ENCODE results near the gene ATG2B. TPM values are rescaled to one million over a fixed set of nuclear protein-coding genes. Genes with fewer than 3 reads are reported as not detected.

Gene ATG2B
- total and polyA plus RNA-seq, 10 donors: 2.9 to 38.2 (median 29.8) TPM

DNA sequence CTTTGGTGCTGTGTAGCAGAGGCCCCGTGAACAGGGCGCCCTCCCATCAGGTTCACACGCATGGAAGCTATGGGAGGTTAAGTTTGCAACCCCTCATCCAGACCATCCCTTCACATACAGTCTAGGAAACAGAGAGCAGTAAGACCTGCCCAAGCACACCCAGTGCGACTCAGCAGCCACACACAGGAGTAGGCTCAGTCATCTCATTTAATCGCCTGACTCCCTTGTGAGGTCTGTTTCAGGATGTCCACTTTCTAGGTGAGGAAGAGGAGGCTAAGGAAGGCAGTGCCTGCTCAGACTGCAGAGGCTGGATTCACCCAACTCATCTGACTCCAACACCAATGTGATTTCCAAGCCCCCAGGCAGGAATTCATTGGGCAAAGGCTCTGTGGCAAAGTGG is 95.2 kb downstream of the ATG2B start:
- intact Hi-C loops (cut with DNase I; ENCODE audit: low total_unique reads): no loop called here
- 88 to 98% (median 91%) methylated on average over 5 of the region's 5 CpGs for WGBS, 5 donors
- H3K36me3 ChIP-seq: no peaks in the 10 kb centered on the region
- peaks cover 0 to 18% (median 7%) of the 10 kb centered on the region in 8 donors for H3K9me3 ChIP-seq
- no peak overlapping the region for H3K4me3 ChIP-seq
- no peak overlapping the region for H3K27ac ChIP-seq
- no peak for DNase-seq
- H3K4me1 ChIP-seq: no peaks in the 10 kb centered on the region
- TF ChIP-seq POLR2A (IDR thresholded peaks at IDR 0.05): no peak
- TF ChIP-seq POLR2AphosphoS5 (IDR thresholded peaks at IDR 0.05): no peak
- TF ChIP-seq, protein P1, sequence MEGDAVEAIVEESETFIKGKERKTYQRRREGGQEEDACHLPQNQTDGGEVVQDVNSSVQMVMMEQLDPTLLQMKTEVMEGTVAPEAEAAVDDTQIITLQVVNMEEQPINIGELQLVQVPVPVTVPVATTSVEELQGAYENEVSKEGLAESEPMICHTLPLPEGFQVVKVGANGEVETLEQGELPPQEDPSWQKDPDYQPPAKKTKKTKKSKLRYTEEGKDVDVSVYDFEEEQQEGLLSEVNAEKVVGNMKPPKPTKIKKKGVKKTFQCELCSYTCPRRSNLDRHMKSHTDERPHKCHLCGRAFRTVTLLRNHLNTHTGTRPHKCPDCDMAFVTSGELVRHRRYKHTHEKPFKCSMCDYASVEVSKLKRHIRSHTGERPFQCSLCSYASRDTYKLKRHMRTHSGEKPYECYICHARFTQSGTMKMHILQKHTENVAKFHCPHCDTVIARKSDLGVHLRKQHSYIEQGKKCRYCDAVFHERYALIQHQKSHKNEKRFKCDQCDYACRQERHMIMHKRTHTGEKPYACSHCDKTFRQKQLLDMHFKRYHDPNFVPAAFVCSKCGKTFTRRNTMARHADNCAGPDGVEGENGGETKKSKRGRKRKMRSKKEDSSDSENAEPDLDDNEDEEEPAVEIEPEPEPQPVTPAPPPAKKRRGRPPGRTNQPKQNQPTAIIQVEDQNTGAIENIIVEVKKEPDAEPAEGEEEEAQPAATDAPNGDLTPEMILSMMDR (IDR thresholded peaks at IDR 0.05 in 8 of 11, conservative IDR thresholded peaks at IDR 0.05 in 3 of 11): no peak
- H3K27me3 ChIP-seq (replicated peaks in 1 of 7): peaks cover 0 to 10% (median 0%) of the 10 kb centered on the region in 7 donors

DNA sequence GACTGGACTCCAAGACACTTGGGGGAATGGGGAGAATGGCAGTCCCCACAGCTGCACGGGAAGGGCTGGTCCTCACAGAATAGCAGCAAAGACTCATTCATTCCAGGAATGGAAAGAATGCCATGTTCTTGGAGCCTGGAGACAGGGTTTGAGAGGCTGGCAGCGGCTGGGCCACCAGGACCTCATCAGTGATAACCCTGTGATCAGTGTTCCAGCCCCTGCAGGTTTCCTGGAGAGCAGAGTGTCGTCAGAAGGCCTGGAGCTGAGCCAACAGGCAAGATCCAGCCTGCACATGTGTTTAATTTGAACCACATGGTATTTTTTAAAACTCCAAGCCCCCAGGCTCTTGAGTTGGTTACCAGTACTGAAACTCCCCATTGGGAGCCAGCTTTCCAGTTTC is 95.8 kb downstream of the ATG2B start:
- WGBS, 5 donors: 27 to 51% (median 35%) methylated on average over 2 to 3 of the region's 3 CpGs
- Histone ChIP-seq H3K27ac (no peak overlapping the region), H3K9me3 (peaks cover 0 to 12% (median 7%) of the 10 kb centered on the region in 8 donors), H3K4me1 (no peaks in the 10 kb centered on the region), H3K27me3 (replicated peaks in 1 of 7) (peaks cover 0 to 10% (median 0%) of the 10 kb centered on the region in 7 donors), H3K36me3 (no peaks in the 10 kb centered on the region), H3K4me3 (no peak overlapping the region)
- TF ChIP-seq, protein P1 (IDR thresholded peaks at IDR 0.05 in 8 of 11, conservative IDR thresholded peaks at IDR 0.05 in 3 of 11): no peak
- TF ChIP-seq POLR2A (IDR thresholded peaks at IDR 0.05) (no peak), POLR2AphosphoS5 (IDR thresholded peaks at IDR 0.05) (no peak)
- intact Hi-C loops (cut with DNase I; ENCODE audit: low total_unique reads): no loop called here
- DNase-seq: no peak

DNA sequence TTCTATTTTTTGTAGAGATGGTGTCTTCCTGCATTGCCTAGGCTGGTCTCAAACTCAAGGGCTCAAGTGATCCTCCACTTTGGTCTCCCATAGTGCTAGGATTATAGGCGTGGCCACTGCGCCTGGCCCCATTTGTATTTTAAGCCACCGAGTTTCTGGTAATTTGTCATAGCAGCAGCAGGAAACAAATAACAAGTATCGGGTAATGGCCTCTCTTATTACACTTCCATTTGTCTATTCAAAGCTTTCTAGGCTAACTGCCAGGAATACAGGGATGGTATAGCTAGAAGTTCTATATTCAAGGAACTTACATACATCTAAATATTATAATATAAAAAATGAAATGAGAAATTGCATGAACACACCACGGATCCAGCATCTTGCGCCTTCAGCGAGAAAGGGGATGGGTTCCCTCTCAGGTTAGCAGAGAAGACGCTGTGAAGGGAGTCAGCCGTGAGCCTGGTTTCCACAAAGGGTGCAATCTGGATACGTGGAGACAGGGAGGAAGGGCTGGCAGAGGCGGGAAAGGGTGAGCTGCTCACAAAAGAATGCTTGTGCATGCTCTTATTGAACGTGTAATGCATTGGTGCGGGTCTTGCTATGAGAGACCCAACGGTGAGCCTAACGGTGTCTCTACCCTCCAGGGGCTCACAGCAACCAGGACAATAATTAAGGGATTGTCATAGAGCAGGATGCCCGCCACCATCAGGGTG is 97.6 kb downstream of the ATG2B start:
- H3K9me3 ChIP-seq: no peaks in the 10 kb centered on the region
- H3K27ac ChIP-seq: no peak overlapping the region
- H3K27me3 ChIP-seq (replicated peaks in 1 of 7): peaks cover 0 to 22% (median 0%) of the 10 kb centered on the region in 7 donors
- no peak for TF ChIP-seq POLR2AphosphoS5 (IDR thresholded peaks at IDR 0.05)
- H3K4me1 ChIP-seq: no peaks in the 10 kb centered on the region
- no peak overlapping the region for H3K4me3 ChIP-seq
- 67 to 80% (median 77%) methylated on average over 16 of the region's 16 CpGs for WGBS, 5 donors
- no peaks in the 10 kb centered on the region for H3K36me3 ChIP-seq
- intact Hi-C loops (cut with DNase I; ENCODE audit: low total_unique reads): no loop called here
- no peak for DNase-seq

DNA sequence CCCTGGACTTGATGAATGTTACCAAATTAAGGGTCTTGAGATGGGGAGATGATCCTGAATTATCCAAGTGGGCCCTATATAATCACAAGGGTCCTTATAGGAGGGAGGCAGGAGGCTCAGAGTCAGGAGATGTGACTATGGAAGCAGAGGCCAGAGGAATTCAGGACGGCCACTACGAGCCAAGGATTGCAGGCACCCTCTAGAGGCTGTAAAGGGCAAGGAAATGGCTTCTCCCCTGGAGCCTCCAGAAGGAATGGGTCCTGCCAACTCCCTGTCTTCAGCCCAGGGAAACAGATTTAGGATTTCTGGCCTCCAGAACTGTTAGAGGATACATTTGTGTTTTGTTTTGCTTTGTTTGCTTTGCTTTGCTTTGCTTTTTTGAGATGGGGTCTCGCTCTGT is 98.3 kb downstream of the ATG2B start:
- no peak for DNase-seq
- Histone ChIP-seq H3K27me3 (replicated peaks in 1 of 7) (peaks cover 0 to 25% (median 0%) of the 10 kb centered on the region in 7 donors), H3K9me3 (no peaks in the 10 kb centered on the region), H3K4me3 (no peak overlapping the region), H3K27ac (no peak overlapping the region), H3K4me1 (no peaks in the 10 kb centered on the region), H3K36me3 (no peaks in the 10 kb centered on the region)
- TF ChIP-seq POLR2A (IDR thresholded peaks at IDR 0.05): no peak
- TF ChIP-seq, protein P1 (IDR thresholded peaks at IDR 0.05 in 8 of 11, conservative IDR thresholded peaks at IDR 0.05 in 3 of 11): no peak
- no peak for TF ChIP-seq POLR2AphosphoS5 (IDR thresholded peaks at IDR 0.05)
- intact Hi-C loops (cut with DNase I; ENCODE audit: low total_unique reads): no loop called here
- WGBS, 5 donors: 56 to 81% (median 71%) methylated on average over 3 of the region's 3 CpGs

All from spleen (tissue), 11 donors.